K562 (cell line): ENCODE measurements around the gene TLR1. TPM values are rescaled to one million over a fixed set of nuclear protein-coding genes. Genes with fewer than 3 reads are reported as not detected.

Experiments used
- polyA plus RNA-seq, 8 experiments: library from polyadenylated mRNA; depleted of rRNA in 4 of 8; stranded (reverse) in 5 of 8; unstranded in 3 of 8; fragments of >200 nt; fragmentation: Nextera tagmentation in 2 of 8; fragmentation: Illumina TruSeq in 1 of 8; extraction: Ambion mirVana in 2 of 8; extraction: Trizol in 1 of 8; gene quantifications; 2 replicates each; pipeline versions ENCODE4 v1.2.1 to v1.2.3, GENCODE V29; 2011 to 2014; ENCODE audit warnings: inconsistent platforms in 1 of 8, missing spikeins in 1 of 8
- small RNA-seq: library from RNA; depleted of rRNA; stranded (forward); fragments of <200 nt; gene quantifications from one replicate; pipeline ENCODE3, GENCODE V24; 2014
- total RNA-seq, 7 experiments: library from RNA; depleted of rRNA in 6 of 7; stranded (reverse); fragments of >200 nt in 6 of 7; fragmentation: Illumina TruSeq in 2 of 7; extraction: Trizol in 2 of 7; gene quantifications; 2 replicates each; pipeline versions ENCODE4 v1.2.1 to v1.2.3, GENCODE V29; 2011 to 2021; ENCODE audit warnings: low replicate concordance in 1 of 7

The TLR1 gene
- total and polyA plus RNA-seq, 9 of the 15 experiments (the other 6 are each of a cell fraction or from before 2014, with no cell fraction given), result 0.11 to 0.49 (median 0.29) TPM

Small RNA genes lying within 50 kb of the gene (small RNA-seq; reads per million reads assigned to genes)
- gene RNA5SP158, result not detected

Other genes starting within 250 kb of the TLR1 start
- gene KLF3, start 140.6 kb downstream of the TLR1 start, total RNA-seq (2014; rRNA removed), result 17.3 and 18.7 TPM in 2 replicates
- 21.7 and 24.7 TPM in 2 replicates for gene KLF3, start 140.6 kb downstream of the TLR1 start, total RNA-seq (2014; rRNA removed; fragmentation: Illumina TruSeq; extraction: Trizol)
- gene KLF3, start 140.6 kb downstream of the TLR1 start, total RNA-seq (2015; rRNA removed; fragmentation: Illumina TruSeq; extraction: Trizol), result 16.4 and 16.5 TPM in 2 replicates
- gene KLF3, start 140.6 kb downstream of the TLR1 start, total RNA-seq (2021), result 42.0 and 47.2 TPM in 2 replicates
- gene KLF3, start 140.6 kb downstream of the TLR1 start, polyA plus RNA-seq (2011; rRNA removed), result 19.5 and 20.3 TPM in 2 replicates
- gene KLF3, start 140.6 kb downstream of the TLR1 start, polyA plus RNA-seq (2014; fragmentation: Illumina TruSeq; extraction: Trizol), result 34.7 and 35.4 TPM in 2 replicates
- 10 to 100 TPM in 1 of 2 experiments, 1 to 10 TPM in 1; 9.9 to 16.8 TPM for gene KLF3, start 140.6 kb downstream of the TLR1 start, polyA plus RNA-seq (2014; fragmentation: Nextera tagmentation; extraction: Ambion mirVana)
- 18.1 and 20.2 TPM in 2 replicates for gene KLF3, start 140.6 kb downstream of the TLR1 start, polyA plus RNA-seq (2014; rRNA removed)
- 0.05 TPM in 1 of 2 replicates, not detected in the other for gene TLR10, start 21.8 kb downstream of the TLR1 start, total RNA-seq (2014; rRNA removed)
- gene TLR10, start 21.8 kb downstream of the TLR1 start, total RNA-seq (2014; rRNA removed; fragmentation: Illumina TruSeq; extraction: Trizol), result not detected in 2 replicates
- not detected in 2 replicates for gene TLR10, start 21.8 kb downstream of the TLR1 start, total RNA-seq (2015; rRNA removed; fragmentation: Illumina TruSeq; extraction: Trizol)
- not detected in 2 replicates for gene TLR10, start 21.8 kb downstream of the TLR1 start, total RNA-seq (2021)
- not detected in 2 replicates for gene TLR10, start 21.8 kb downstream of the TLR1 start, polyA plus RNA-seq (2011; rRNA removed)
- not detected in 2 replicates for gene TLR10, start 21.8 kb downstream of the TLR1 start, polyA plus RNA-seq (2014; fragmentation: Illumina TruSeq; extraction: Trizol)
- gene TLR10, start 21.8 kb downstream of the TLR1 start, polyA plus RNA-seq (2014; fragmentation: Nextera tagmentation; extraction: Ambion mirVana), result not detected
- 0.03 TPM in 1 of 2 replicates, not detected in the other for gene TLR10, start 21.8 kb downstream of the TLR1 start, polyA plus RNA-seq (2014; rRNA removed)
- gene TLR6, start 52.0 kb upstream of the TLR1 start, total RNA-seq (2014; rRNA removed), result 0.64 and 0.65 TPM in 2 replicates
- 1.4 and 1.6 TPM in 2 replicates for gene TLR6, start 52.0 kb upstream of the TLR1 start, total RNA-seq (2014; rRNA removed; fragmentation: Illumina TruSeq; extraction: Trizol)
- gene TLR6, start 52.0 kb upstream of the TLR1 start, total RNA-seq (2015; rRNA removed; fragmentation: Illumina TruSeq; extraction: Trizol), result 0.68 and 0.91 TPM in 2 replicates
- gene TLR6, start 52.0 kb upstream of the TLR1 start, total RNA-seq (2021), result 0.95 and 1.5 TPM in 2 replicates
- 0.69 and 1.9 TPM in 2 replicates for gene TLR6, start 52.0 kb upstream of the TLR1 start, polyA plus RNA-seq (2011; rRNA removed)
- 1.1 and 1.3 TPM in 2 replicates for gene TLR6, start 52.0 kb upstream of the TLR1 start, polyA plus RNA-seq (2014; fragmentation: Illumina TruSeq; extraction: Trizol)
- under 1 TPM; 0.08 to 0.45 TPM for gene TLR6, start 52.0 kb upstream of the TLR1 start, polyA plus RNA-seq (2014; fragmentation: Nextera tagmentation; extraction: Ambion mirVana)
- gene TLR6, start 52.0 kb upstream of the TLR1 start, polyA plus RNA-seq (2014; rRNA removed), result 0.62 and 1.00 TPM in 2 replicates
- gene FAM114A1, start 63.0 kb upstream of the TLR1 start, total RNA-seq (2014; rRNA removed), result 2.6 and 3.1 TPM in 2 replicates
- gene FAM114A1, start 63.0 kb upstream of the TLR1 start, total RNA-seq (2014; rRNA removed; fragmentation: Illumina TruSeq; extraction: Trizol), result 4.3 and 5.3 TPM in 2 replicates
- gene FAM114A1, start 63.0 kb upstream of the TLR1 start, total RNA-seq (2015; rRNA removed; fragmentation: Illumina TruSeq; extraction: Trizol), result 4.4 and 5.0 TPM in 2 replicates
- 5.1 and 6.6 TPM in 2 replicates for gene FAM114A1, start 63.0 kb upstream of the TLR1 start, total RNA-seq (2021)
- 12.0 and 25.4 TPM in 2 replicates for gene FAM114A1, start 63.0 kb upstream of the TLR1 start, polyA plus RNA-seq (2011; rRNA removed)
- gene FAM114A1, start 63.0 kb upstream of the TLR1 start, polyA plus RNA-seq (2014; fragmentation: Illumina TruSeq; extraction: Trizol), result 3.4 and 5.4 TPM in 2 replicates
- 1 to 10 TPM; 1.8 to 2.6 TPM for gene FAM114A1, start 63.0 kb upstream of the TLR1 start, polyA plus RNA-seq (2014; fragmentation: Nextera tagmentation; extraction: Ambion mirVana)
- 4.5 and 5.3 TPM in 2 replicates for gene FAM114A1, start 63.0 kb upstream of the TLR1 start, polyA plus RNA-seq (2014; rRNA removed)
- 2.9 and 3.5 TPM in 2 replicates for gene TMEM156, start 227.6 kb upstream of the TLR1 start, total RNA-seq (2014; rRNA removed)
- gene TMEM156, start 227.6 kb upstream of the TLR1 start, total RNA-seq (2014; rRNA removed; fragmentation: Illumina TruSeq; extraction: Trizol), result 7.6 and 9.2 TPM in 2 replicates
- gene TMEM156, start 227.6 kb upstream of the TLR1 start, total RNA-seq (2015; rRNA removed; fragmentation: Illumina TruSeq; extraction: Trizol), result 8.3 and 9.6 TPM in 2 replicates
- gene TMEM156, start 227.6 kb upstream of the TLR1 start, total RNA-seq (2021), result 3.7 and 4.4 TPM in 2 replicates
- gene TMEM156, start 227.6 kb upstream of the TLR1 start, polyA plus RNA-seq (2011; rRNA removed), result 5.0 and 9.6 TPM in 2 replicates
- gene TMEM156, start 227.6 kb upstream of the TLR1 start, polyA plus RNA-seq (2014; fragmentation: Illumina TruSeq; extraction: Trizol), result 7.4 and 7.6 TPM in 2 replicates
- 1 to 10 TPM; 5.9 to 6.9 TPM for gene TMEM156, start 227.6 kb upstream of the TLR1 start, polyA plus RNA-seq (2014; fragmentation: Nextera tagmentation; extraction: Ambion mirVana)
- gene TMEM156, start 227.6 kb upstream of the TLR1 start, polyA plus RNA-seq (2014; rRNA removed), result 4.7 and 6.4 TPM in 2 replicates